Measurements from ENCODE around the gene KRT76.

DNA sequence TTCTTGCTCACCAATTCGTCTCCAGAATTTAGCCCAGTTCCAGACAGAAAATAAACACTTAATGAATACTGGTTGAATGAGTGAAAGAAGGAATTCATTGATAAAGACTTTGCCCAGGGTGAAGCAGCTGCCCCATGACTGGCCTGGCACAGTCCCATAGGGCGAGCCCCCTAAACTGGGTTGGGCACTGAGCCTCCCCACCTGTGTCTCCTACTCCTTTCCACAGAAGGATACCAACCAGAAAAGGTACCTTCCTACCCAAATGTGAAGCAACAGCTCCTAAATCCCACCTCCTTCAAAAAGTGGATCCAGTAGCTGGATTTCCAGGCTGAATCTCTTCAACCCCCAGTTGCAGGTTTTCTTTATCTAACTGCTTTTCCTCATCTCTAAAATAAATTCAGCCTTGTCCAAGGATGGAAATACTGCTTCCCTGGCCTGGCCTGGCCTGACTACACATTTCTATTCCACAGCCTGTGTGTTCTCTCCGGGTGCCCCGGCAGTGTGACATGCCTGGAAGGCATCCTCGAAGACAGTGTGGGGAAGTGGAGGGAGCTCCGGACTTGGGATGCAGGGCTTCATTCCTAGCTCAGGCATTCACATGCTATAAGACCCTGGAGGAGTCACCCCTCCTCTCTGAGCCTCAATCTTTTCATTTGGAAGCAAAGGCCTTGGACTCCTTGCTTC, 11.2 kb upstream of the KRT76 start:
- TF ChIP-seq, protein P1, sequence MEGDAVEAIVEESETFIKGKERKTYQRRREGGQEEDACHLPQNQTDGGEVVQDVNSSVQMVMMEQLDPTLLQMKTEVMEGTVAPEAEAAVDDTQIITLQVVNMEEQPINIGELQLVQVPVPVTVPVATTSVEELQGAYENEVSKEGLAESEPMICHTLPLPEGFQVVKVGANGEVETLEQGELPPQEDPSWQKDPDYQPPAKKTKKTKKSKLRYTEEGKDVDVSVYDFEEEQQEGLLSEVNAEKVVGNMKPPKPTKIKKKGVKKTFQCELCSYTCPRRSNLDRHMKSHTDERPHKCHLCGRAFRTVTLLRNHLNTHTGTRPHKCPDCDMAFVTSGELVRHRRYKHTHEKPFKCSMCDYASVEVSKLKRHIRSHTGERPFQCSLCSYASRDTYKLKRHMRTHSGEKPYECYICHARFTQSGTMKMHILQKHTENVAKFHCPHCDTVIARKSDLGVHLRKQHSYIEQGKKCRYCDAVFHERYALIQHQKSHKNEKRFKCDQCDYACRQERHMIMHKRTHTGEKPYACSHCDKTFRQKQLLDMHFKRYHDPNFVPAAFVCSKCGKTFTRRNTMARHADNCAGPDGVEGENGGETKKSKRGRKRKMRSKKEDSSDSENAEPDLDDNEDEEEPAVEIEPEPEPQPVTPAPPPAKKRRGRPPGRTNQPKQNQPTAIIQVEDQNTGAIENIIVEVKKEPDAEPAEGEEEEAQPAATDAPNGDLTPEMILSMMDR (IDR thresholded peaks at IDR 0.05; ENCODE audit: insufficient read depth, low read length) = no peak
- TF ChIP-seq POLR2AphosphoS5 (IDR thresholded peaks at IDR 0.05; ENCODE audit: low read depth) = no peak
- TF ChIP-seq, protein P2, sequence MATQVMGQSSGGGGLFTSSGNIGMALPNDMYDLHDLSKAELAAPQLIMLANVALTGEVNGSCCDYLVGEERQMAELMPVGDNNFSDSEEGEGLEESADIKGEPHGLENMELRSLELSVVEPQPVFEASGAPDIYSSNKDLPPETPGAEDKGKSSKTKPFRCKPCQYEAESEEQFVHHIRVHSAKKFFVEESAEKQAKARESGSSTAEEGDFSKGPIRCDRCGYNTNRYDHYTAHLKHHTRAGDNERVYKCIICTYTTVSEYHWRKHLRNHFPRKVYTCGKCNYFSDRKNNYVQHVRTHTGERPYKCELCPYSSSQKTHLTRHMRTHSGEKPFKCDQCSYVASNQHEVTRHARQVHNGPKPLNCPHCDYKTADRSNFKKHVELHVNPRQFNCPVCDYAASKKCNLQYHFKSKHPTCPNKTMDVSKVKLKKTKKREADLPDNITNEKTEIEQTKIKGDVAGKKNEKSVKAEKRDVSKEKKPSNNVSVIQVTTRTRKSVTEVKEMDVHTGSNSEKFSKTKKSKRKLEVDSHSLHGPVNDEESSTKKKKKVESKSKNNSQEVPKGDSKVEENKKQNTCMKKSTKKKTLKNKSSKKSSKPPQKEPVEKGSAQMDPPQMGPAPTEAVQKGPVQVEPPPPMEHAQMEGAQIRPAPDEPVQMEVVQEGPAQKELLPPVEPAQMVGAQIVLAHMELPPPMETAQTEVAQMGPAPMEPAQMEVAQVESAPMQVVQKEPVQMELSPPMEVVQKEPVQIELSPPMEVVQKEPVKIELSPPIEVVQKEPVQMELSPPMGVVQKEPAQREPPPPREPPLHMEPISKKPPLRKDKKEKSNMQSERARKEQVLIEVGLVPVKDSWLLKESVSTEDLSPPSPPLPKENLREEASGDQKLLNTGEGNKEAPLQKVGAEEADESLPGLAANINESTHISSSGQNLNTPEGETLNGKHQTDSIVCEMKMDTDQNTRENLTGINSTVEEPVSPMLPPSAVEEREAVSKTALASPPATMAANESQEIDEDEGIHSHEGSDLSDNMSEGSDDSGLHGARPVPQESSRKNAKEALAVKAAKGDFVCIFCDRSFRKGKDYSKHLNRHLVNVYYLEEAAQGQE (IDR thresholded peaks at IDR 0.05; ENCODE audit: insufficient replicate concordance, low read depth) = no peak
- no peak for TF ChIP-seq SPI1 (IDR thresholded peaks at IDR 0.05; ENCODE audit: borderline replicate concordance, low read depth)
- TF ChIP-seq GABPA (IDR thresholded peaks at IDR 0.05; ENCODE audit: low read depth) = no peak

All from HL-60 (cell line).